ENCODE results near the gene SASH1. TPM values are rescaled to one million over a fixed set of nuclear protein-coding genes. Genes with fewer than 3 reads are reported as not detected.

SASH1 gene
- total RNA-seq, 1 experiment from 2014 or later: 33.2 TPM

- Histone ChIP-seq H2BK120ac (ENCODE audit: low read depth, low read length, poor library complexity, severe bottlenecking) (no peak overlapping the region), H3K79me2 (ENCODE audit: insufficient read depth, low read length) (no peaks in the 10 kb centered on the region), H4K5ac (ENCODE audit: insufficient read length, low read depth, low read length) (no peak overlapping the region), H3K23me2 (ENCODE audit: insufficient read length, low read depth, low read length, poor library complexity, severe bottlenecking) (peaks cover 3% of the 10 kb centered on the region), H3K79me1 (ENCODE audit: insufficient read depth, low read depth, low read length, poor library complexity, severe bottlenecking) (no peaks in the 10 kb centered on the region), H3K4me2 (ENCODE audit: insufficient read depth, insufficient read length, low read length) (no peak overlapping the region), H3K9me3 (ENCODE audit: control insufficient read depth, low read depth, low read length) (no peaks in the 10 kb centered on the region), H2BK15ac (ENCODE audit: low read depth, low read length) (no peak overlapping the region), H2AFZ (ENCODE audit: low read length) (no peak overlapping the region), H2BK20ac (ENCODE audit: low read depth, low read length, poor library complexity, severe bottlenecking) (no peak overlapping the region), H4K91ac (ENCODE audit: insufficient read length, low read depth, low read length) (no peak overlapping the region), H3K56ac (ENCODE audit: insufficient read length, low read depth, low read length) (no peak overlapping the region), H3K23ac (ENCODE audit: insufficient read length, low read depth, low read length) (no peak overlapping the region), H3K14ac (ENCODE audit: insufficient read depth, low read length) (no peak overlapping the region), H2AK5ac (ENCODE audit: insufficient read length, low read length) (no peak overlapping the region), H3K27ac (ENCODE audit: insufficient read length, low read depth, low read length) (no peak overlapping the region), H3T11ph (ENCODE audit: low read length) (no peak overlapping the region), H2BK12ac (ENCODE audit: insufficient read length, low read depth, low read length) (no peak overlapping the region), H3K27me3 (ENCODE audit: insufficient read depth, low read length) (peaks cover 3% of the 10 kb centered on the region; the same call in 1 of the 2 replicates), H3K18ac (ENCODE audit: insufficient read length, low read depth, low read length) (no peak overlapping the region), H3K9ac (ENCODE audit: extremely low read depth, insufficient read length, low read length) (no peak overlapping the region), H4K8ac (replicated peaks; ENCODE audit: insufficient read length, low read depth, low read length) (no peak overlapping the region), H3K4me1 (ENCODE audit: insufficient read depth, low read length) (no peaks in the 10 kb centered on the region), H3K4ac (ENCODE audit: low read depth, low read length) (no peak overlapping the region), H4K20me1 (ENCODE audit: control insufficient read depth, insufficient read depth, insufficient read length) (no peaks in the 10 kb centered on the region), H2BK5ac (ENCODE audit: insufficient read length, low read length) (no peak overlapping the region)
- no peak for DNase-seq
- H3K36me3 Mint-ChIP-seq (ENCODE audit: insufficient read depth in 1 of 3, low read depth in 3 of 3): peaks cover 2 to 11% (median 6%) of the 10 kb centered on the region in 3 experiments; a peak in 5 of 7 replicates
- TF ChIP-seq CTCF (conservative IDR thresholded peaks at IDR 0.05): no peak
- peaks cover 23% of the 10 kb centered on the region for H3K27me3 Mint-ChIP-seq (ENCODE audit: low read depth)
- peaks cover 3% of the 10 kb centered on the region in 2 experiments; a peak in 3 of 4 replicates for H3K4me1 Mint-ChIP-seq
- peaks cover 8 to 9% of the 10 kb centered on the region in 2 experiments; a peak in 4 of 5 replicates for H3K9me3 Mint-ChIP-seq
- H3K27ac Mint-ChIP-seq: no peak overlapping the region
- no CpG with 5 or more reads among the region's 9 CpGs for WGBS (ENCODE audit: extremely low coverage, insufficient read length, low lambda C conversion rate)
- no peak overlapping the region for H3K4me3 Mint-ChIP-seq
These were observed 221.9 kb downstream of the SASH1 start for GRCh38 chr6:148564494-148565035.
